Stimulated activated naive CD8-positive, alpha-beta T cell treated with anti-CD3 and anti-CD28 coated beads, Interleukin-15, Interleukin-2, amounts not matched to agents 100 ng/mL and 50 ng/mL, for 24 hours (primary cell): ENCODE results near the gene TNFRSF6B.
"Not testable (repeated sequence)": the region's sequence is repeated elsewhere in the genome, so short reads cannot be mapped to it uniquely, and the experiment has no call there.

ENCODE experiments used
- H3K27ac Mint-ChIP-seq: one replicate; pipeline ENCODE4 v1.8.0; 2021; ENCODE audit warnings: mild to moderate bottlenecking, mixed read lengths
- H3K27me3 Mint-ChIP-seq: one replicate; pipeline ENCODE4 v1.8.0; 2021; ENCODE audit warnings: mixed read lengths
- H3K36me3 Mint-ChIP-seq: one replicate; pipeline ENCODE4 v1.8.0; 2021; ENCODE audit warnings: low read depth, mixed read lengths
- H3K4me1 Mint-ChIP-seq: one replicate; pipeline ENCODE4 v1.8.0; 2021; ENCODE audit warnings: low read depth, mixed read lengths
- H3K4me3 Mint-ChIP-seq: one replicate; pipeline ENCODE4 v1.8.0; 2021; ENCODE audit warnings: mild to moderate bottlenecking, mixed read lengths
- H3K9me3 Mint-ChIP-seq: one replicate; pipeline ENCODE4 v1.8.0; 2021; ENCODE audit warnings: mixed read lengths

TNFRSF6B gene

GRCh38 chr20:63696628-63697356 is at the start of gene TNFRSF6B:
TSS of gene TNFRSF6B (plus strand) at chr20:63696652. CDS start at chr20:63696768, 116 bp downstream.
- Mint-ChIP-seq H3K27ac (no peak within 1 kb of the TSS), H3K4me3 (peak within 1 kb of the TSS; percentile 13), H3K36me3 (peaks cover 10% of the 10 kb centered on the region), H3K27me3 (no peaks in the 10 kb centered on the region), H3K4me1 (peaks cover 35% of the 10 kb centered on the region), H3K9me3 (no peaks in the 10 kb centered on the region)

DNA sequence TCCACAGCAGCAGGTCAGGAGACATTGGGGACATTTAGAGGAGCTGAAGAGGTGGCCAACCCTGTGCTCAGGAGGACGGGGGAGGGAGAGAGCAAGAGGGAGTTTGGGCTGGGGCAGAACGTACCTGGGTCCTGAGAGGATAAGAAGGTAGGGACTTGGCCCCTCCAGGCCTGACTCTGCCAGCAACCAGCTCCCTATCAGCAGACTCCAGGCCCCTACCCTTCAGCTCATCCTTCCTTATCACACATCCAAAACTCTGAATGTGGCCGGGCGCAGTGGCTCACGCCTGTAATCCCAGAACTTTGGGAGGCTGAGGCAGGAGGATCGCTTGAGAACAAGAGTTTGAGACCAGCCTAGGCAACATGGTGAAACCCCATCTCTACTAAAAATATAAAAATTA is 48.3 kb upstream of the TNFRSF6B start:
- H3K27me3 Mint-ChIP-seq, result no peaks in the 10 kb centered on the region
- no peaks in the 10 kb centered on the region for H3K36me3 Mint-ChIP-seq
- no peak overlapping the region for H3K4me3 Mint-ChIP-seq
- H3K9me3 Mint-ChIP-seq, result no peaks in the 10 kb centered on the region
- H3K27ac Mint-ChIP-seq, result peak overlapping the region; percentile 59
- H3K4me1 Mint-ChIP-seq, result peaks cover 6% of the 10 kb centered on the region

DNA sequence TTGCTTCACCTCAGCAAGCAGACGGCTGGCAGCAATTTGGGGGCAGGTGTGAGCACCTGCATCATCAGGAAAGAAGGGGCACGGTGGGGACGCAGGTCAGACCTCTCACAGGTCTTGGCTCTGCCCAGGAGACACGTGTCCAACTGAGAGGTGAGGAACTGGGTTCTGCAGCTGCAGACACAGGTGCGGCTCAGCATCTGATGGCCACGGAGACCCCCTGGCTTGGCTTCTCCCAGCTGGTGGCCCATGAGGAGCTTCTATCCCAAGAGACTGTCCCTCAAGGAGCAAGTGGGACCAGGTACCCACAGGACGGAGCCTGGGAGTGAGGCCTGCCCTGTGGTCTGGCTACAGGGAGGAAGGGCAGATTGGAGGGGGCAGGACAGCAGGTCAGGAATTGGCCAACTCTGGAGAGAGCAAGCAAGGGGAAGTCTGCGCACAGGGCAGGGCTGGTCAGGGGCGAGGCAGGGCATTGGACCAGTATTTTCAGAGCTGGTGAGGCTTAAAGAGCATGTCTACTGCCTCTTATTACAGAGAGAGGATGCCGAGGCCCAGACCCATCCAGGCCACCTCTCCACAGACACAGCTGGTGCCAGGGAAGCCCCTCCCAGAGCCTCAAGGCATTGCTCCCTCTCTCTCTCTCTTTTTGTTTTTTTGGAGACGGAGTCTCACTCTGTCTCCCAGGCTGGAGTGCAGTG is 47.4 kb upstream of the TNFRSF6B start:
- Mint-ChIP-seq H3K27ac (no peak overlapping the region), H3K4me1 (peaks cover 9% of the 10 kb centered on the region), H3K9me3 (no peaks in the 10 kb centered on the region), H3K36me3 (no peaks in the 10 kb centered on the region), H3K27me3 (no peaks in the 10 kb centered on the region), H3K4me3 (no peak overlapping the region)

- not testable (repeated sequence) for H3K27ac Mint-ChIP-seq, H3K27me3 Mint-ChIP-seq, H3K9me3 Mint-ChIP-seq, H3K4me3 Mint-ChIP-seq, H3K36me3 Mint-ChIP-seq
- peaks cover 17% of the 10 kb centered on the region for H3K4me1 Mint-ChIP-seq
Observed at GRCh38 chr20:63650486-63650885, 46.0 kb upstream of the TNFRSF6B start.

GRCh38 chr20:63651942-63652191 is 44.6 kb upstream of the TNFRSF6B start:
- Mint-ChIP-seq H3K27ac (no peak overlapping the region), H3K9me3 (no peaks in the 10 kb centered on the region), H3K27me3 (no peaks in the 10 kb centered on the region), H3K4me3 (peak overlapping the region; percentile 75), H3K4me1 (peaks cover 17% of the 10 kb centered on the region), H3K36me3 (no peaks in the 10 kb centered on the region)

- Mint-ChIP-seq H3K36me3 (no peaks in the 10 kb centered on the region), H3K27me3 (no peaks in the 10 kb centered on the region), H3K27ac (no peak overlapping the region), H3K4me1 (peaks cover 23% of the 10 kb centered on the region), H3K9me3 (no peaks in the 10 kb centered on the region), H3K4me3 (peak overlapping the region; percentile 75)
Observed at GRCh38 chr20:63652192-63652980, 44.1 kb upstream of the TNFRSF6B start.

DNA sequence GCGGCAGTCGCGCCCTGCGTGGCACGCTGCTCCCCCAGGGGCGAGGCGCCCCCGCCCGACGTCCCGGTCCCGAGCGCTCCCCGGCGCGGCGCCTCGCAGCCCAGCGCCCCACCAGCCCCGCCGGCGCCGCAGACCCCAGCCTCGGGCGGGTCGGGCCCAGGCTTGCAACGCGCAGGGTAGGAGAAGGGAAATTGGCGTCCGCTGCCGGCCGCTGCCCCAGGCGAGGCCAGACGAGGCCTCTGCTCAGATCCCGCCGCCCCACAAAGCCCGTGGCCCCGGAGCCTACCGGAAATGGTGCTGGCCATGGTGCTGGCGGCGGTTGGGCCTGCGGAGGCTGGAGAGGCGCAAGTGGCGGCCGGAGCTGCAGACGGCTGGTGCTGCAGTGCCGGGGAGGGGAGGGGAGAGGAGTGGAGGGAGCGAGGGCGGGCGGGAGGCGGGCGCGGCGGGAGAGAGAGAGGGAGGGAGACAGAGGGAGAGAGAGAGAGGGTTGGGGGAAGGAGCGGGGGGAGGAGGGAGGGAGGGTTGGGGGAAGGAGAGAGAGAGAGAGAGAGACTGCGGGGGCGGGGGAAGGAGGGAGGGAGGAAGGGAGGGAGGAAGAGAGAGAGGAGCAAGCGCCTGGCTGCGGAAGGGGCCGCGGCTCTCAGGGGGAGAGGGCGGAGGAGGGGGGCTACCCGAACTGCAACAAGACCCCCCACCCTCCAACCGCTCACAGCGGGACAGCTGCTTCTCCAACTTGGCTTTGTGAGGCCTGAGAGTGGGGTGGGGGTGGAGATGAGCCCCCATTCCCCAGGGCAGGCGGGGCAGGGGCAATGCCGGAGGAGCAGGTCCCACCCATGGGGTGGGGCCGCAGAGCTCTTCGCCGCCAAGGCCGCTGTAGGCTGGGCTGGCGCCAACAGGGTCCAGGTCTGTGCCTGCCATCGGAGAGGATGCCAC is 43.1 kb upstream of the TNFRSF6B start, which contains the start of gene STMN3:
STMN3 (minus strand) TSS at position 384 of the 933 bp plus-strand sequence; CDS start at position 305, 79 bp downstream.
- Mint-ChIP-seq H3K4me1 (peaks cover 31% of the 10 kb centered on the region), H3K27me3 (no peaks in the 10 kb centered on the region), H3K36me3 (no peaks in the 10 kb centered on the region), H3K4me3 (peak within 1 kb of the TSS; percentile 76), H3K27ac (peak within 1 kb of the TSS; percentile 58), H3K9me3 (no peaks in the 10 kb centered on the region)

GRCh38 chr20:63653974-63654668 is 42.3 kb upstream of the TNFRSF6B start:
- no peaks in the 10 kb centered on the region for H3K27me3 Mint-ChIP-seq
- H3K27ac Mint-ChIP-seq, result peak overlapping the region; percentile 58
- H3K4me3 Mint-ChIP-seq, result peak overlapping the region; percentile 76
- peaks cover 39% of the 10 kb centered on the region for H3K4me1 Mint-ChIP-seq
- H3K36me3 Mint-ChIP-seq, result peaks cover 4% of the 10 kb centered on the region
- H3K9me3 Mint-ChIP-seq, result no peaks in the 10 kb centered on the region

- Mint-ChIP-seq H3K4me1 (peaks cover 48% of the 10 kb centered on the region), H3K4me3 (no peak overlapping the region), H3K27ac (no peak overlapping the region)
Observed at GRCh38 chr20:63655249-63655648, 41.2 kb upstream of the TNFRSF6B start.

GRCh38 chr20:63656451-63656850 is 40.0 kb upstream of the TNFRSF6B start:
- Mint-ChIP-seq H3K9me3 (no peaks in the 10 kb centered on the region), H3K36me3 (peaks cover 9% of the 10 kb centered on the region), H3K4me1 (peaks cover 47% of the 10 kb centered on the region), H3K27me3 (no peaks in the 10 kb centered on the region), H3K27ac (no peak overlapping the region), H3K4me3 (no peak overlapping the region)

More at GRCh38 chr20:63655249-63655648, 41.2 kb upstream of the TNFRSF6B start:
- no peaks in the 10 kb centered on the region for H3K9me3 Mint-ChIP-seq
- H3K36me3 Mint-ChIP-seq, result peaks cover 9% of the 10 kb centered on the region
- H3K27me3 Mint-ChIP-seq, result no peaks in the 10 kb centered on the region

DNA sequence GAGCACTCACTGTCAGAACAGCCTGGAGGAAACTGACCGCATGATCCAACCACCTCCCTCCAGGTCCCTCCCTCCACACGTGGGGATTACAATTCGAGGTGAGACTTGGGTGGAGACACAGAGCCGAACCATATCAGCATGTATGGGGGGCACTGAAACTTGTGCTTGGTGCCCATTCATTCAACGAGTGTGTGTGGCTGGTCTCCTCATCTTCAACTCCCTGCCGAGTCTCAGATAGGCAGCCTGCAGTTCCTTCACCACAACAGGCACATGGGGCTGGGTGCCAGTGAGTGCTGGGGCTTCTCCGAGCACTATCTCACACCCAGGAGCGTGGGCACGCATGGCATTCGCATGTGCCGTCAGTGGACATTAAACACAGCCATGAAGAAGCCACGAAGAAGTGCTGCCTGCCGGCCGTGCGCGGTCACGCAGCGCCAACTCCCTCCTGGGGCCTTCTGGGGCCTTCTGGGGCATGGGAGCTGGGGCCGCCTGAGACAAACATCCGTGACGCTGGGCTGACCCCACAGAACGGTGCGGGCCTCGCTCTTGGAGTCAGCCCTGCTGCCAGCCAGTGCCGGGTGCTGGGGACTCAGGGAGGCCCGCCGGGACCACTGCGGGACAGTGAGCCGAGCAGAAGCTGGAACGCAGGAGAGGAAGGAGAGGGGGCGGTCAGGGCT is 39.1 kb upstream of the TNFRSF6B start:
- Mint-ChIP-seq H3K36me3 (peaks cover 13% of the 10 kb centered on the region), H3K27me3 (no peaks in the 10 kb centered on the region), H3K4me3 (peak overlapping the region; percentile 98), H3K27ac (peak overlapping the region; percentile 94), H3K4me1 (peaks cover 44% of the 10 kb centered on the region), H3K9me3 (no peaks in the 10 kb centered on the region)

- Mint-ChIP-seq H3K27ac (peak within 1 kb of the TSS; percentile 94), H3K4me1 (peaks cover 44% of the 10 kb centered on the region)
Observed at GRCh38 chr20:63657937-63658748, 38.3 kb upstream of the TNFRSF6B start, which contains the start of gene RTEL1. TSS of gene RTEL1 (plus strand) at chr20:63658312. CDS start at chr20:63659403, 1,091 bp downstream.

More at GRCh38 chr20:63657937-63658748, 38.3 kb upstream of the TNFRSF6B start, which contains the start of gene RTEL1:
- no peaks in the 10 kb centered on the region for H3K9me3 Mint-ChIP-seq
- H3K4me3 Mint-ChIP-seq, result peak within 1 kb of the TSS; percentile 98
- H3K36me3 Mint-ChIP-seq, result peaks cover 13% of the 10 kb centered on the region
- H3K27me3 Mint-ChIP-seq, result no peaks in the 10 kb centered on the region
